Left ventricle myocardium inferior (tissue), 1 donor: ENCODE results near the gene ZNF771. TPM values are rescaled to one million over a fixed set of nuclear protein-coding genes. Genes with fewer than 3 reads are reported as not detected.
A peak's percentile ranks its signal among the peaks of the same experiment; 100 is the strongest.

Source experiments
- DNase-seq: peaks from one replicate; pipeline ENCODE4 v3.0.0-alpha.2; 2020
- H3K27ac ChIP-seq: fragments of 200-600 bp; replicated peaks from 2 replicates; pipeline ENCODE4 v1.8.0; 2021
- H3K27me3 ChIP-seq: fragments of 200-600 bp; 2 replicates; pipeline ENCODE4 v1.8.0; 2021; ENCODE audit warnings: low read depth
- H3K36me3 ChIP-seq: fragments of 200-600 bp; 2 replicates; pipeline ENCODE4 v1.8.0; 2021
- H3K4me1 ChIP-seq: fragments of 200-600 bp; 2 replicates; pipeline ENCODE4 v1.8.0; 2021
- H3K4me3 ChIP-seq: fragments of 200-600 bp; 2 replicates; pipeline ENCODE4 v1.8.0; 2021; ENCODE audit warnings: mild to moderate bottlenecking, moderate library complexity
- H3K9me3 ChIP-seq: fragments of 200-600 bp; replicated peaks from 2 replicates; pipeline ENCODE4 v1.8.0; 2021
- CTCF ChIP-seq: fragments of 200-600 bp; IDR thresholded peaks from 2 replicates; pipeline ENCODE4 v1.8.0; 2021; ENCODE audit warnings: antibody characterized with exemption, mild to moderate bottlenecking, borderline replicate concordance
- intact Hi-C: fragments of 100-400 bp; cut with micrococcal nuclease; formaldehyde crosslinking; loops from one replicate; pipeline ENCODE4 v1.11.0; 2022
- total RNA-seq: library from RNA; stranded (reverse); fragmentation: NEBNext Ultra II Directional; extraction: Animal tissue kit (Norgen Biotek cat#: 25700); gene quantifications from one replicate; pipeline ENCODE4 v1.2.1, GENCODE V29; 2021
- donor health status: DM: no; HTN: yes; CAD: no; lungs with severe emphysema.

Gene ZNF771
- total RNA-seq, 1 donor from 2014 or later = 8.1 TPM

- intact Hi-C loops = no loop called here
- DNase-seq = no peak
- Histone ChIP-seq H3K27ac (peak overlapping the region; percentile 92), H3K27me3 (no peaks in the 10 kb centered on the region), H3K36me3 (peaks cover 15% of the 10 kb centered on the region), H3K4me1 (peaks cover 15% of the 10 kb centered on the region), H3K9me3 (no peaks in the 10 kb centered on the region), H3K4me3 (peak overlapping the region; percentile 77)
- no peak for TF ChIP-seq CTCF
Observed at GRCh38 chr16:30416624-30417528, 9.5 kb downstream of the ZNF771 start.

GRCh38 chr16:30417529-30418349 is 10.3 kb downstream of the ZNF771 start:
- TF ChIP-seq CTCF = peak; percentile 52
- Histone ChIP-seq H3K9me3 (no peaks in the 10 kb centered on the region), H3K4me1 (peaks cover 15% of the 10 kb centered on the region), H3K36me3 (peaks cover 21% of the 10 kb centered on the region), H3K27me3 (no peaks in the 10 kb centered on the region), H3K4me3 (peak overlapping the region; percentile 77), H3K27ac (peak overlapping the region; percentile 92)
- DNase-seq = peak; percentile 85
- intact Hi-C loops = no loop called here

- TF ChIP-seq CTCF = no peak
- DNase-seq = no peak
- Histone ChIP-seq H3K27ac (peak overlapping the region; percentile 92), H3K27me3 (no peaks in the 10 kb centered on the region), H3K4me1 (peaks cover 15% of the 10 kb centered on the region), H3K9me3 (no peaks in the 10 kb centered on the region), H3K36me3 (peaks cover 27% of the 10 kb centered on the region), H3K4me3 (peak overlapping the region; percentile 77)
- intact Hi-C loops = no loop called here
Observed at GRCh38 chr16:30418350-30419181, 11.2 kb downstream of the ZNF771 start.

GRCh38 chr16:30421010-30421409 is 13.6 kb downstream of the ZNF771 start:
- peaks cover 38% of the 10 kb centered on the region for H3K36me3 ChIP-seq

More at GRCh38 chr16:30421010-30421409, 13.6 kb downstream of the ZNF771 start:
- no peak for DNase-seq
- H3K4me3 ChIP-seq = no peak overlapping the region
- H3K4me1 ChIP-seq = peaks cover 15% of the 10 kb centered on the region
- no peaks in the 10 kb centered on the region for H3K9me3 ChIP-seq
- H3K27me3 ChIP-seq = no peaks in the 10 kb centered on the region
- TF ChIP-seq CTCF = no peak
- intact Hi-C loops = no loop called here
- no peak overlapping the region for H3K27ac ChIP-seq
